Keratinocyte (primary cell): ENCODE results near the gene PRKCH.

Experiments
- EZH2 ChIP-seq: IDR thresholded peaks from one replicate; pipeline ENCODE4 v1.6.1; 2012; ENCODE audit warnings: inconsistent platforms, mild to moderate bottlenecking, low read length, moderate library complexity
- TF ChIP-seq, protein P1 (sequence below), 3 experiments: IDR thresholded peaks in 1 of 3; conservative IDR thresholded peaks in 1 of 3; optimal IDR thresholded peaks in 1 of 3; 2 replicates in 2 of 3; 3 replicates in 1 of 3; pipeline versions ENCODE3 to v1.5.1; 2011; ENCODE audit warnings: low read length in 3 of 3, mild to moderate bottlenecking in 3 of 3, moderate library complexity in 2 of 3, control low read depth in 1 of 3, inconsistent platforms in 1 of 3; ENCODE audit not compliant: insufficient read depth in 2 of 3; ENCODE audit errors: extremely low read depth in 1 of 3

DNA sequence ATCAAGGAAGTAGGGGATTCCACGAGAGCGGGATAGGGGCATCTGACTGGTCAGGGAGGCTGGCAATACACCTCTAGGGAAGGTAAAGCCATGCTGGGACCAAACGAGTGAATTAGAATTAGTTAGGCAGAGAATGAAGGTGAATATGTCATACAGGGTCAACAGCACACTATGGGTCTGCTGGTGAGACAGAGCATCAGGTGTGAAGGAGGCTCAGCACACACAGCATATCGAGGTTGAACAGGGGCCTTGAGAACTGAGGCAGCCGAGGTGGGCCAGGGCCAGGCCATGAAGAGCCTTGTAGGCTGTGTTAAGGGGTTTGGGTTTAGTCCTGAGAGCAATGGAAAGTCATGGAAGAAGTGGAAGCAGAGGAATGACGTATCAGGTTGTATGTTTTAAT is 137.8 kb downstream of the PRKCH start:
- TF ChIP-seq, protein P1, sequence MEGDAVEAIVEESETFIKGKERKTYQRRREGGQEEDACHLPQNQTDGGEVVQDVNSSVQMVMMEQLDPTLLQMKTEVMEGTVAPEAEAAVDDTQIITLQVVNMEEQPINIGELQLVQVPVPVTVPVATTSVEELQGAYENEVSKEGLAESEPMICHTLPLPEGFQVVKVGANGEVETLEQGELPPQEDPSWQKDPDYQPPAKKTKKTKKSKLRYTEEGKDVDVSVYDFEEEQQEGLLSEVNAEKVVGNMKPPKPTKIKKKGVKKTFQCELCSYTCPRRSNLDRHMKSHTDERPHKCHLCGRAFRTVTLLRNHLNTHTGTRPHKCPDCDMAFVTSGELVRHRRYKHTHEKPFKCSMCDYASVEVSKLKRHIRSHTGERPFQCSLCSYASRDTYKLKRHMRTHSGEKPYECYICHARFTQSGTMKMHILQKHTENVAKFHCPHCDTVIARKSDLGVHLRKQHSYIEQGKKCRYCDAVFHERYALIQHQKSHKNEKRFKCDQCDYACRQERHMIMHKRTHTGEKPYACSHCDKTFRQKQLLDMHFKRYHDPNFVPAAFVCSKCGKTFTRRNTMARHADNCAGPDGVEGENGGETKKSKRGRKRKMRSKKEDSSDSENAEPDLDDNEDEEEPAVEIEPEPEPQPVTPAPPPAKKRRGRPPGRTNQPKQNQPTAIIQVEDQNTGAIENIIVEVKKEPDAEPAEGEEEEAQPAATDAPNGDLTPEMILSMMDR (optimal IDR thresholded peaks at IDR 0.05 in 1 of 3, IDR thresholded peaks at IDR 0.05 in 1 of 3, conservative IDR thresholded peaks at IDR 0.05 in 1 of 3; ENCODE audit: extremely low read depth in 1 of 3, insufficient read depth in 2 of 3, low read length in 3 of 3), result no peak
- TF ChIP-seq EZH2, result no peak
